ELF-1 (cell line): ENCODE results near the gene PI4KA.
A peak's percentile ranks its signal among the peaks of the same experiment; 100 is the strongest.
"Not testable (repeated sequence)": the region's sequence is repeated elsewhere in the genome, so short reads cannot be mapped to it uniquely, and the experiment has no call there.

Source experiments
- DNase-seq: peaks from one replicate; pipeline ENCODE4 v3.0.0-alpha.2; 2016; ENCODE audit warnings: low read depth, low spot score

PI4KA gene

DNA sequence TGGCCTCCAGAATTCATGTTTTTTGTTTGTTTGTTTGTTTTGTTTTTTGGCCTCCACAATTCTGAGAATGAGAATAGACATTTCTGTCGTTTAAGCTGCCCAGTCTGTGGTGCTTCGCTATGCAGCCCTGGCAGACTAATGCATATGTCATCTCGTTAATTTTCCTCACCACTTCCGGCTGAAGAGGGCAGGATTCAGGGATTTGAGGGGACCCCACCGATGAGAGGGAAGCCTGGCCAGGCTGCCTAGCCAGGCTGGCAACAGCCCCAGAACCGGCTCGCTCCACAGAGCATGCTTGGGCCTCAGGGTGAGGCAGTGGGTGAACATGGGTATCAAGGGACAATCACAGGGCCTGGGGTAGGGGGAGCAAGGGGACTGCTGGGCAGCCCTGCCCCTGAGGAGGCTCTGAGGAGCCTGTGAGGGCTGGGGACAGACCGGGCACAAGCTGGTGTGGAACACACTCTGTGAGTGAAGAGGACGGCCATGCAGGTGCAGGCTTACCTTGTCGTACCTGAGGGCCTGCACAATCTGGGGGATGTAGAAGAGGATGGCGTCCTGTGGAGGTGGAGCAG is 132.5 kb downstream of the PI4KA start:
- no peak for DNase-seq

DNA sequence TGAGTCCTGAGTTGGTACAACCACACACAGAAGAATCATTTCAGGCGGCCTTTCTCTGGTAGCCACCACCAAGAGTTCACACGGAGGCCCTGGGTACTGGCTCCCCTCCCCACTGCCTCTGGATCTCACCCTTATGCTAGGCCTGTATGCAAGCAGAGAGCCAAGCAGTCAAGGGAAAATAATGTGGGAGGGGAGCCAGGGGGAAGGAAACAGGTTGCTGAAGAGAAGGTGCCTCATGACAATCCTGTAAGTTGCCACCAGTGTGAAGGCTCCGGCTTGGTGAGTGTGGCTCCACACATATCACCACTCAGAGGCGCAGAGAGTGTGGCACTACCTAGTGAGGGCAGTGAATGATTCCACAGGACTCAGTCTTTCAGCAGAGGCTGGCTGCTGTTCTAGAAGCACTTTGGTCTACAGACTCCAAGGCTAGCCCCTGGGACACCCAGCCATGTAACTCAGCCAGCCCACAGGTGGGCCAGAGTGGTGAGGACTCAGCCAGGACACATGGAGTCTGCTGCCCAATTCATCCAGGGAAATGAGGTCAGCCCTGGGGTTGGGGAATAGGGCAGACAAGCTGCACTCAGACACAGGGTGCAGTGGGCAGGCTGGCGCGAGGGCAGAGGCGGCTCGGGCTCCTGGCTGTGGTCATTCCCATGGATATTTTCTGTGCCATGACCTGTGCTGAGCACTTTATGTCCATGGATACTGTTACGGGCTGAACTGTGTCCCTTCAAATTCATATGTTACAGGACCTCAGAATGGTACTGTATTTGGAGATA is 133.7 kb downstream of the PI4KA start:
- no peak for DNase-seq

DNA sequence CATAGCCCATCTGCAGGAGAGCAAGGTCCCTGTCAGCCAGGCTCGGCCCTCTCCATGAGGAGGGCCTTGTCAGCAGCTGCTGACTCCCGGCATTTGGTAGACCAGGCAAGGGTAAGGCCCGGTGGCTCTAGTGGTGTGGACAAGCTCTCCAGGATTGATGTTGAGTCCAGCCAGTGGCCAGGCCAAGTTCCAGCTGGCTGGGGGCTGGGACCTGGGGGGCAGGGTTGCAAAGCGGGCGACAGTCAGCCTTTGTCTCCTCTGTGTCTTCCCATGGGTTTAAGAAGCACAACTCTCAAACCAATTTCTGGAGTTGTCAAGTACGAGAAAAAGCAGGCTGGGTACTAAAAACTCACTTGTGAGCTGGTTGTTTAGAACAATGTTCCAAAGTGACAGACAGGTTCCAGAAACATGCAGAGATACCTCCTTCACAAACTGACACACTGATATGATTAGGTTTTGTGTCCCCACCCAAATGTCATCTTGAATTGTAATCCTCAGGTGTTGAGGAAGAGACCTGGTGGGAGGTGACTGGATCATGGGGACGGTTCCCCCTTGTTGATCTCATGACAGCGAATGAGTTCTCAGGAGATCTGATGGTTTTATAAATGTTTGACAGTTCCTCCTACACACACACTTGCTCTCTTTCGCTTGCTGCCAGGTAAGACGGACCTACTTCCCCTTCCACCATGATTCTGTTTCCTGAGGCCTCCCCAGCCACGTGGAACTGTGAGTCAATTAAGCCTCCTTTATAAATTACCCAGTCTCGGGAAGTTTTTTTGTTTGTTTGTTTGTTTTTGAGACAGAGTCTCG is 137.0 kb downstream of the PI4KA start:
- no peak for DNase-seq

GRCh38 chr22:20720692-20721408 is 137.8 kb downstream of the PI4KA start:
- no peak for DNase-seq

DNA sequence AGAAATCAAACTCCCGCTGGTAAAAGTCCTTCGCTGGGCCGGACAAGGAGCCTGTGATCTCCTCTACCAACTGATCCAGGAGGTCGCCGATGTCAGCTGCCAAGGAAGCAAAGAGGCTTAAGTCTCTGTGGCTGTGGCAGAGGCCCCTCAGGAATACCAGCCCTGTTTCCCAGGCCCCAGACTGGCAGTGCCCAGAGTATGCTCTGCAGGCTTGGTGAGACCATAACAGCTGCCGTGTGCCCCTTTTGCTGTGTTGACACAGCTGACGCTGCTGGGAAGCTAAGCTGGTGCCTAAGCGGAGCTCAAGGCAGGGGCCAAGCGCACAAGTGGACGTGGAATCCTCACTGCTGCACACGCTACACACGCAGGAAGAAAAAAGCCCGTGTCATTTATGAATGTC is 139.9 kb downstream of the PI4KA start:
- not testable (repeated sequence) for DNase-seq

GRCh38 chr22:20717981-20718380 is 140.6 kb downstream of the PI4KA start:
- DNase-seq: not testable (repeated sequence)

GRCh38 chr22:20717213-20717866 is 141.3 kb downstream of the PI4KA start:
- DNase-seq: not testable (repeated sequence)

- DNase-seq: not testable (repeated sequence)
These were observed 145.5 kb downstream of the PI4KA start for GRCh38 chr22:20713116-20713515.

DNA sequence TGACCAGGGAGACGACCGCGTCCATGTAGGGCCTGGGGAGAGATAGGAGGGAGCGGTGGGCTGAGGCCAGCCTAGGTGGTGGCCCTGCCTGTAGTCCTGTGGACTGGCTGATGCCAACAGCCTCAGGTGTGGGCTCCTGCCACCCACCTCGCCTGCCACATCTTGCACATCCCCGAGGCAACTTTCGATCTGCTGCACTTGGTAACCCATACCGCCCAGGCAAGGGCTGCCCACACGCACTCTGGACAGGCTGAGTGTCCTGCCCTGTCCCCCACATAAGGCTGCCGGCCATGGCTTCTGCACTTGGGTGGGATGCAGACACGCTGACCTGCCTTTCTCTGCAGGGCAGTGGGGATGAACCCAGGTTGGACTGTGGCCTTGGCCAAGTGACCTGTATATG is 148.6 kb downstream of the PI4KA start:
- not testable (repeated sequence) for DNase-seq

DNA sequence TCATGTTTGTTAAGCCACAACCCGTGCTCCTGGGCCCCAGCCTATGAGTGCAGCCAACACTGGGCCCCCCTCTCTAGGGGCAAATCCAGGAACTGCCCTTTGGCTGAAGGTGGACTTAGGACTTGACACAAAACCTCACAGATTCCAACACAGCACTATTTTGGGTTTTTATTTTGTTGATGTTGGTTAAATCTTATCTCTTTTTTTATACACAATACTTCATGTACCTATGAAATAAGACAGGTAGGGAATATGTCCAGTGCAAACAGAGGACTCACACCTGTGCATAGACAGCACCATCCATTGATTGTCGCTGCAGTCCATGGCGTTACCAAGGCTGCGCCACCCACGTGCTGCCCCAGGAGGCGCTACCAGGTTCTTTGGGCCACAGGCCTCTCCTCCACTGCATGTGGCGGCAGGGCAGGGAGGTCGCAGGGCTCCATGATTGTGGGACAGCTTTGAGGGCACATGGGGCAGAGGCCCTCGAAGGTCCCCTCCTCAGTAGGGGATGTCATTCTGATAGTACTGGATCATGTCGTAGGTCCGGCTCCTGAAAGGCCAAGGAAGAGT is 151.0 kb downstream of the PI4KA start:
- not testable (repeated sequence) for DNase-seq

DNA sequence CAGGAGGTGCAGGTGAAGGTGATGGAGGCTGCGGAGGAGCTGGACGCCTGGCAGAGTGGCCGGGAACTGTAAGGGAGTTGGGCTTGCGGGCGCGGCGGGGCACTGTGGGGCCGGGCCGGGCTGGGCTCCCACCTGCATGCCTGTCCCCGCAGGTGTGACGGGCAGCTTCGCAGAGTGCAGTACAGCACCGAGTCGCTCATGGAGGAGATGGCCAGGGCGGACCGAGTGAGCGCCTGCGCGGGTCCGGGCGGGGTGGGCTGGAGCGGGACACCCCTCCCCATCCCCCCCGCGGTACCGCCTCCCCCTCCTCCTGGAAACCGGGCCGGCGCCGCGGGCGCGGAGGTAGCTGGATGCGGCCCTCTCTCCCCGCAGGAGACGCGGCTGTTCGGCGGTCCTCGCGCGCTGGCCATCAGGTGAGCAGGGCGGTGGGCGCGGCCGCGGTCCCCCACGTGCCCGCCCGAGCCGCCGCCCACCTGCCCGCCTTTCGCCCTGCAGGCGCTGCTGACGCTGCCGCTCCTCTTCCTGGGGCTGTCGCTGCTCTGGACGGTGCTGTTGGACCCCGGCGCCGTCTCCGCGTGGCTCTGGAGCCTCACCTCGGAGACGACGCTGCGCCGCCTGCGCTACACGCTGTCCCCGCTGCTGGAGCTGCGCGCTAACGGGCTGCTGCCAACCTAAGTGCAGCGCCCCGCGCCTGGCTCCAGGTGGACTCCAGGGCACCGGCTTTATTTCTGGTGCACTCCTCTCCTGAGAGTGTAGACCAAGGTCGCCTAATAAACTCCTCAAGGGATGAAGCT is 154.6 kb downstream of the PI4KA start:
- peak; percentile 59 for DNase-seq

- not testable (repeated sequence) for DNase-seq
These were observed 155.2 kb downstream of the PI4KA start for GRCh38 chr22:20703414-20703806.

DNA sequence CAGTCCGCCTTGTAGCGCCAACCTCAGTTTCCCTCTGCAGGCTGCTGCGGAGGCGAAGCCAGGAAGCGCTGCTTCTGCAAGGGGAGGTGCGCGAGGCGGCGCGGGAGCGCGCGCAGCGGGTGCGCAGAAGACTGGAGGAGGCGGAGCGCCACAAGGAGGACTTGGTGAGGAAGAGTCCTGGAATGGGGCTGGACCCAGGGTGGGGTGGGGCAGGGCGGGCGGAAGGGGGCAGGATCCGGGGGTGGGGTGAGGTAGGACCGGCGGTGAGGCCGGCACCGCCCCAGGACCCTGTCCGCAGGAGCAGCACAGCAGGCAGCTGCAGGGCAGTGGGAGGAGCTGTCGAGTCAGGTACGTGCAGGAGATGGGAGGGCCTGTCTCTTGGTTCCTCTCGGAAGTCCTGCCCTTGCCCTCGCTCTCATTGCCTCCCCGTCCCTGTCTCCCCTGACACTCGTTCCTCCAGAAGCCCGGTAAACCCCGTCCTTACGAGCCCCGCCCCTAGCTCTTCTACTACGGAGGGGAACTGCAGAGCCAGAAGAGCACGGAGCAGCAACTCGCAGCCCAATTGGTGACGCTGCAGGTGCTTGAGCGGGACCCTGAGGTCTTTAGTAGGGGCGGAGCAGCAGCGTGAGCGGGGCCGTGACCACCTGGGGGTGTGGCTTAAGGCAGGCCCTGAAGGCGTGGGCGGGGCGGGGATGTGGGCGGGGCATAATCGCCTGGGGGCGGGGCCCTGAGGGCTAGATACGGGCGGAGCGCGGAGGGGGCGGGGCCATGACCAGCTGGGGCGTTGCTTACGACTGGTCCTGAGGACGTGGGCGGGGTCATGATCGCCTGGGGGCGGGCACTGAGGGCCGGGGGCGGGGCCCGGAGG is 155.8 kb downstream of the PI4KA start:
- peak; percentile 95 for DNase-seq

GRCh38 chr22:20702175-20702545 is 156.5 kb downstream of the PI4KA start:
- not testable (repeated sequence) for DNase-seq

- peak; percentile 27 for DNase-seq
These were observed 156.9 kb downstream of the PI4KA start for GRCh38 chr22:20701680-20702136.

GRCh38 chr22:20700347-20700746 is 158.3 kb downstream of the PI4KA start:
- not testable (repeated sequence) for DNase-seq

DNA sequence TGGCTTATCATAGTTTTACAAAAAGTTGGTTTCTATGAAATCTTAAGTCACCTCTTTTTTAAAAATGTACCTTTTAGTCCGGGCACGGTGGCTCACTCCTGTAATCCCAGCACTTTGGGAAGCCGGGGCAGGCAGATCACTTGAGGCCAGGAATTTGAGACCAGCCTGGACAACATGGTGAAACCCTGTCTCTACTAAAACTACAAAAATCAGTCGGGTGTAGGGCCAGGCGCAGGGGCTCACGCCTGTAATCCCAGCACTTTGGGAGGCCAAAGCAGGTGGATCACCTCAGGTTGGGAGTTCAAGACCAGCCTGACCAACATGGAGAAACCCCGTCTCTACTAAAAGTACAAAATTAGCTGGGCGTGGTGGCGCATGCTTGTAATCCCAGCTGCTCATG is 158.8 kb downstream of the PI4KA start:
- DNase-seq: not testable (repeated sequence)

GRCh38 chr22:20697481-20698113 is 161.0 kb downstream of the PI4KA start:
- DNase-seq: peak; percentile 74

DNA sequence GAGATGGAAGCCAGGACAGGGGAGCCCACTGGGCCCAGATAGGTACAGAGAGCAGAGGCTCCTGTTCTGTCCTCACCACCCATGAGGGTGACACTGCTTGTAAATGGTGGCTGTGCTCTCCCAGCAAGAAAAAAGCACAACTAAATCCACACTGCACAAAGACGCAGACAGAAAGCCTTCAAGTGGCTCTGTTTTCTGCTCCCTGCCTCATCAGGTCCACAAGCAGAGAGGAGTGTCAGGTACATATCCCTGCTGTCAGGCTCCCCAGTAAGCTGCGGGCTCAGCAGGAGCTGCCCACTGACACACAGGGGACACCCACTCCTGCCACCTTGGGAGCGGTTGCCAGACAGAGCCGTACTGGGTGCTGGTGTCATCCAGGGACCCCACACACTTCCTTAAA is 162.6 kb downstream of the PI4KA start:
- DNase-seq: not testable (repeated sequence)
